GM18499 (cell line): Measurements from ENCODE around the gene NME1.
"Not testable (repeated sequence)": the region's sequence is repeated elsewhere in the genome, so short reads cannot be mapped to it uniquely, and the experiment has no call there.

Experiments used
- ATAC-seq: cut with Tn5 transposase; IDR thresholded peaks from one replicate; pipeline ENCODE4 v1.9.1; 2021; ENCODE audit warnings: moderate number of reproducible peaks; ENCODE audit not compliant: insufficient read depth, unreplicated experiment

NME1 gene

DNA sequence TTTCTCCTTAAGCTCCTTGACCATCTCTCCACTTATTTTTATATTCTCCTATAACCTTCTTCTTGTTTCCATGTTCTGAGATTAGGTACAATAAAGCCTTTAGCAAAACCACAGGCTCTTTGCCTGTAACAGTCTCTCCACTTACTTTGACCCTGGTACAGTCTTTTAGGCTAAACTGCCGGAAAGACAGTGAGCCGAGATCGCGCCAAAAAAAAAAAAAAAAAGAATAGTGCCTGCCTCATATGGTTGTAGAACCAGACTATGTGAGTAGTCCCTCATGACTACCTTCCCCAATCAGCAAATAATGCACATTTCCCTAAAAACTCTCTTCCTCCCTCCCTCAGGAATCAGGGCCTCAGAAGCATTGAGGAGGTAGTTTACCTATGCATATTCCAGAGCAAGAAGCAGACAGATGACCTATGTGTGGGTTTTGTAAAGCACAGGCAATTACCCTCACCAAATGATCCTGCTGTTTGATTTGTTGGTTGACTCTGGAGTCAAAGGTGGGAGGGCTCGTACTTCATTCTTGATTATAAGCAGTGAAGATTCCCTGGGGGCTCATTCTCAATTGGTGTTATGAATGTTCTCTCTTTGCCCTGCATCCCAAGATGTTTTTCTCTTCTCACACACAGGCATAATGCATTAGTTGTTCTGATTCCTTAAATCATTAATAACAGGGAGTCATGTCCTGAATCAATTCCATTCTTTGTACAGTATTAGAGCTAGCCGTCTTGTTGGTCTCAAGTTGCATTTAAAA lies 8.9 kb upstream of the NME1 start:
- no peak for ATAC-seq

DNA sequence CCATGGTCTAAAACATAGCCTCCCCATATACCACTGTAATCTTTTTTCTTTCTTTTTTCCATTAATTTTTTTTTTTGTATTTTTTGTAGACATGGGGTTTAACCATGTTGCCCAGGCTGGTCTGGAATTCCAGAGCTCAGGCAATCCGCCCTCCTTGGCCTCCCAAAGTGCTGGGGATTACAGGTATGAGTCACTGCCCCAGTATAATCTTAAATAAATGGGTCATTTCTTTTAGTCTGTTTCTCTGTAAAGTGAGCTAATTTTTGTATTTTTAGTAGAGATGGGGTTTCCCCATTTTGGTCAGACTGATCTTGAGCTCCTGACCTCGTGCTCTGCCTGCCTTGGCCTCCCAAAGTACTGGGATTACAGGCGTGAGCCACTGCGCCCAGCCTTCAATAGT lies 5.7 kb upstream of the NME1 start:
- ATAC-seq = no peak

DNA sequence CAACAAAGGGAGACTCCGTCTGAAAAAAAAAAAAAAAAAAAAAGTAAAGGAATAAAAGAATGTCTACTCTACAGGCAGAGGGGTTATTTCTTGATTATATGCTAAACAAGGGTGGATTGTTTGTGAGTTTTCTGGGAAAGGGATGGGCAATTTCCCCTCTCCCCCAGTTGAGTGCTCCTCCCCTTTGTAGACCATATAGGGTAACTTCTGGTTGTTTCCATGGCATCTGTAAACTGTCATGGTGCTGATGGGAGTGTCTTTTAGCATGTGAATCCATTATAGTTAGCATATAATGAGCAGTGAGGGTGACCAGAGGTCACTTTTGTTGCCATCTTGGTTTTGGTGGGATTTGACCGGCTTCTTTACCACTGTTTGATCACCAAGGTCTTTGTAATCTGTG lies 4.2 kb upstream of the NME1 start:
- ATAC-seq = no peak

DNA sequence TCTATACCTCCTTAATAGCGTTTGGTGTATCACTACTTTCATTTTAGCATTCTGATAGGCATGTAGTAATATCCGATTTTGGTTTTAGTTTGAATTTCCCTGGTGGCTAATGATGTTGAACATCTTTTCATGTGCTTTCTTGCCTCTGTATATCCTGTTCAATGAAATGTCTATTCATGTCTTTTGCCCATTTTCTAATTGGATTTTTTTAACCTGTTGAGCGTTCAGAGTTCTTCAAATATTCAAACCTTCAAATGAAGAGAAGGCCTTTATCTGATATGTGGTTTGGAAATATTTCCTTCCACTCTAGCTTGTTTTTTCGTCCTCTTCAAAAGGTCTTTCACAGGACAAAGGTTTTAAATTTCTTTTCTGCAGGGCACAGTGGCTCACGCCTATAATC lies 2.4 kb upstream of the NME1 start:
- ATAC-seq = no peak

DNA sequence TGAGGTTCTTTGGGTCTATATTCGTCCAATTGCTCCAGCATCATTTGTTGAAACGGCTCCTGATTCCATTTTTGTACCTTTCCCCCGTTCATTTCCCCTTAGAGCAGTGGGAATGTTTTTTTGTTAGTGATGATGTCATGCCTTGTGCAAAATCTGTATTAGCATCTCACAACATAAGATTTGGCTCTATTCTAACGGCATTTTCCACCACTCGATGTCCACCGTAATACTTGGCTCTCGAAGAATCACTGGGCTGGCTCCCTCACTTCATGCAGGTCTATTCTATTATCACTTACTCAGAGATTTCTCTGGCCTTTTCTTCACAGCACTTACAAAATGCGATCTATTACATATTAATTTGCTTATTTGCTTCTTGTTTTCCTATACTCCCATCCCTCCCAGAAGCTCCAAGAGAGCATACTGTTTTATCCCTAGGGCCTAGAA lies 571 bp upstream of the NME1 start:
- no peak for ATAC-seq

DNA sequence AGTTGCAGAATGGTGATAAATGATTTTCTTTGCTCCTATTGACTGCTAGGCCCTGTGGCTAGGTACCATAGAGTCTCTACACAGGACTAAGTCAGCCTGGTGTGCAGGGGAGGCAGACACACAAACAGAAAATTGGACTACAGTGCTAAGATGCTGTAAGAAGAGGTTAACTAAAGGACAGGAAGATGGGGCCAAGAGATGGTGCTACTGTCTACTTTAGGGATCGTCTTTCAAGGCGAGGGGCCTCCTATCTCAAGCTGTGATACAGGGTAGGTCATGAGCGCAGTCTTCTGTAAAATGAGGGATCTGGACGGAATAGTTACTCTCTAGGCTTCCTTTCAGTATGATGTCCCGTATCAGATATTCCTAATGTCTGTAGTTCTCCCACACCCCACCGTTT lies 817 bp downstream of the NME1 start:
- ATAC-seq = no peak

DNA sequence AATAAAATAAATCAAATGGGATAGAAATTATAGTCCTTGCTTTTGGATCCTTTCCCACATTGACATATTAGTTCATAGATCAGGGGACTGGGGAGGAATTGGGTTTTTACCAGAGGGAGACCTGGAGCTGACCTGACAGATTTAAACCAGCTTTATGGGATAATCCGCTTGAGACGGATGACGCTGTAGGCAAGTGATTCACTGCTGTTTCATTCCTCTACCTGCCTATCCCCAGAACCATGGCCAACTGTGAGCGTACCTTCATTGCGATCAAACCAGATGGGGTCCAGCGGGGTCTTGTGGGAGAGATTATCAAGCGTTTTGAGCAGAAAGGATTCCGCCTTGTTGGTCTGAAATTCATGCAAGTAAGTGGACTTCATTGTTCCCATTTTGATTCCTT lies 2.1 kb downstream of the NME1 start:
- ATAC-seq = no peak

DNA sequence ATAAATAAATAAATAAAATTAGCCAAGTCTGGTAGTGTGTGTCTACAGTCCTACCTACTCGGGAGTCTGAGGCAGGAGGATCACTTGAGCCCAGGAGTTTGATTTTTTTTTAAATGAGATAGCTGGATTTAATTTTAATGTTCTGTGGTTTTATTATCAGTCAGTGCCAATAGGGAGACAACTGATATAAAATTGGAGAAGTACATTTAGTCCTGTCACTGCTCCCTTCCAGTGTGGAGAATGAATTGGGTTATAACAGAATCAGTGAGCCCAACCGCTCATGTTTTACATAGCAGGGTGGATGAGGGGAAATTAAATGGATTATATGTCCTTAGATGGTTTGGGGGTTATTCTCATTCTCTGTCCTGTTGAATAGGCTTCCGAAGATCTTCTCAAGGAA lies 6.2 kb downstream of the NME1 start:
- no peak for ATAC-seq

DNA sequence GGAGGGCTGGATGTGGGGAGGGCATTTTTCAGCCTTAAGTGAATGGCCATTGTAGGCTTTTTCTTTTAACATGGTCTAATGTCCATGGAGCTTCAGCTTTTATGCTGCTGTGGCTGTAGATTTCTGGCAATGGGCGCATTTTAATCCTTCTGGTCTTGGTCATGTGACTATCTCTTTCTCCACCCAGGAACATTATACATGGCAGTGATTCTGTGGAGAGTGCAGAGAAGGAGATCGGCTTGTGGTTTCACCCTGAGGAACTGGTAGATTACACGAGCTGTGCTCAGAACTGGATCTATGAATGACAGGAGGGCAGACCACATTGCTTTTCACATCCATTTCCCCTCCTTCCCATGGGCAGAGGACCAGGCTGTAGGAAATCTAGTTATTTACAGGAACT lies 8.2 kb downstream of the NME1 start:
- ATAC-seq = no peak

DNA sequence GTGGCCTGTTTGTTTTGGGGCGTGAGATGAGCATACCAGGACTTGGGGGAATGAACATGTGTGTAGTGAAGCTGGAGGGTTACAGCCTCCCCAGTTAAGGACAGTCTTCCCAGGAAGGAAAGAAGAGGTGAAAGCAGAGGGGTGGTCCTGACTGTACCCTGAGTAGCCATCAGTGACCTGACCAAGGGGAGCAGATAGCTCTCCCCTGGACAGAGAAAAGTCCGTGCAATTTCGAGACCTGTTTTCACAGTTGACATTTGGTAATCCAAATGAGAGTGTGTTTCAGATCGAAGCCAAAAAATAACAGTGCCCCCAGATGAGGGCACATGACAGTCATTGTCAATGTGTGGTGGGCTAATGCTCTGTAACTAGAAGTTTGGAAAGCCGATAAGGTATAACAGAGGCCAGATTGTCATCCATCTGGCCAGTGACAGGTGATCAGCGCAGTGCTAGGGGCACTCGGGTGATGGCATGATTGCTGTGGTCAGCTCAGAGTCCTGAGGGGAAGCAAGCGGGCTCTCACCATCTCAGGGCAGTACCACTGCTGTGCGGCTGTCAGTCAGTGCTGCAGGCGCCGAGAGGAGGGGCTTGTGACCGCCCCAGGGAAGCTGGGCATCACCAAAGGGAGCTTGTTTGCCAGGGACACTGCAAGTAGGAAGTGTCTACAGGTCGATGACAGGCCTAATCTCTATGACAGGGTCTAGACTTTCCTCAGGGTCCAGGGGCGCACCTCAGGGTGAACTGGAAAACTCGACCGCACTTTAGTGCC lies 11.7 kb downstream of the NME1 start:
- no peak for ATAC-seq

DNA sequence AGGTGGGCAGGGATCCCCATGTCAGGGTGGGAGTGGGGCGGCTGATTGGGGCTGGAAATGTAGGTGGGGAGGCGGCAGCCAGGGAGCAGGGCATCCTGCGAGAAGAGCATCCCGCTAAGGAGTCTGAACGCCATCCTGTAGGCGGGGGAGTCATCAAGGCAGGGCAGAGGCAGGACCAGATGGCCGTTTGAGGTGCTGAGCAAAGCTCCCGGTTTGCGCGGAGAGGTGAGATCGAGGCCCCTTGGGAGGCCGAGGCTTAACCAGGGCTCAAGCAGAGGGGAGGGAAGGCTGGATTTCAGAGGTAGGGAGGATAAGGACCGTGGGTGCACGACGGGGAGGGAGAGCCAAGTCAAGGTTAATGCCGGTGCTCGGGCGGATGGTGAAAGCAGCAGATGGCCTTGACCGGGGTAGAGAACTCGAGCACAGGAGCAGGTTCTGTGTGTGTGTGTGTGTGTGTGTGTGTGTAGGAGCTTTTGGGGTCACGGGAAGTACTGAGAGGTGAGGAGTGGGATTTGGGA lies 12.4 kb downstream of the NME1 start:
- no peak for ATAC-seq

DNA sequence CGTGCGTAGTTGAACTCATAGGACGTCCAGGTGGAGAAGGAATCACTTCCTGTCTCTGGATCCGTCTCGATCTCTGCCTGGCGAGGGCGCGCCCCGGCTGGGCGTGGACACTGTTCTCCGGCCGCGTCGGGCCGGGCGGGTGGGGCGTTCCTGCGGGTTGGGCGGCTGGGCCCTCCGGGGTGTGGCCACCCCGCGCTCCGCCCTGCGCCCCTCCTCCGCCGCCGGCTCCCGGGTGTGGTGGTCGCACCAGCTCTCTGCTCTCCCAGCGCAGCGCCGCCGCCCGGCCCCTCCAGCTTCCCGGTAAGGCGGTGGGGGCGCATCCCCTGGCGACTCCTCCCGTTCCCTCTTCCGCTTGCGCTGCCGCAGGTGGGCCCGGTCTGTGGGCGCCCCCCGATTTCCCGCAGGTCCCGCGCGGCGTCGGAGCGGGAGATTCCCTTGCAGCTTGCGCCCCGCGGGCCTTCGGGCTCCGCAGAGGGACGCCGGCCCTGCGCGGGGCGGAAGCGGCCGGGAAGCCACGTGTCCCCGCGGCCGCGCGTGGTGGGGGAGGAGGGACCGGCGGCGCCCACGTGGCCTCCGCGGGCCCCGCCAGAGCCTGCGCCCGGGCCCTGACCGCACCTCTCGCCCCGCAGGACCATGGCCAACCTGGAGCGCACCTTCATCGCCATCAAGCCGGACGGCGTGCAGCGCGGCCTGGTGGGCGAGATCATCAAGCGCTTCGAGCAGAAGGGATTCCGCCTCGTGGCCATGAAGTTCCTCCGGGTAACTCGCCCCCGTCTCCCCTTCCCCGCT lies 13.0 kb downstream of the NME1 start, which contains the start of gene NME2:
NME2 (plus strand) TSS at position 214 of the 789 bp plus-strand sequence; CDS start at position 634, 420 bp downstream.
- peak; percentile 40 for ATAC-seq

DNA sequence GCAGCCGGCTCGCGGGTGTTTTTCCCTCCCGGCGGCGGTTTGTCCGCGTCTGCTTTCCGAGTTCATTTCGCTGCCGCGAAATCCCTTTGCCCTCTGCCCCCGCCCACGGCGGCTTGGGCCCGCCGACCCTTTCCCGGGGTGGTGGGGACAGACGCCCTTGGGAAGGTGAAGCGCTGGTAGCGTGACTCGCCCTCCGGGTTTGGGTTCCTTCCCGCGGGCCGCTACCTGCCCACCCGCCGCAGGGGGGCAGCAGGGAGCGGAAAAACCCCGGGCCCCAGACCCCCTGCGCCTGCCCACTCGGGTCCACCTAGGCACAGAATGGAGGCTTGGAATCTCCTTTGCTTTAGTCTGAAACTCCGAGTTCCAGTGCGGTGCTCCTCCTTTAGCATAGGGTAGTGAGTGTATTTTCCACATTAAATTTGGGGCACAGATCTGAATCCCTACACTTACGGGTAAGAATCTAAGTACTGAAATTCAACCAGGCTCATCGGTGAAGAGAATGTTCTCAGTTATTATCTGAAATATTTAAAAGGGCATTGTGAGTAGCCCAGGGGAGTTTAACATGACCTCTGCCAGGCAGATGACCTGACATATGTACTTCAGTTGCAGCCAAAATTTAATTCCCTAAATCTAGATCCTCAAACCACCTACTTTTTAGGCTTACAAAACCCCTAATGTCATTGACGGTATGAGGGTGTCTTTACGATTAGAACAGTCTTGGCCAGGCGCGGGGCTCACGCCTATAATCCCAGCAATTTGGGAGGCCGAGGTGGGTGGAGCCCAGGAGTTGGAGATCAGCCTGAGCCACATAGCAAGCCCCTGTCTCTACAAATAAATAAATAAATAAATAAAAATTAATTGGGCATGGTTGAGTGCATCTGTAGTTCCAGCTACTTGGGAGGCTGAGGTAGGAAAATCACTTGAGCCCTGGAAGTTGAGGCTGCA lies 13.9 kb downstream of the NME1 start:
- peak; percentile 39 for ATAC-seq

DNA sequence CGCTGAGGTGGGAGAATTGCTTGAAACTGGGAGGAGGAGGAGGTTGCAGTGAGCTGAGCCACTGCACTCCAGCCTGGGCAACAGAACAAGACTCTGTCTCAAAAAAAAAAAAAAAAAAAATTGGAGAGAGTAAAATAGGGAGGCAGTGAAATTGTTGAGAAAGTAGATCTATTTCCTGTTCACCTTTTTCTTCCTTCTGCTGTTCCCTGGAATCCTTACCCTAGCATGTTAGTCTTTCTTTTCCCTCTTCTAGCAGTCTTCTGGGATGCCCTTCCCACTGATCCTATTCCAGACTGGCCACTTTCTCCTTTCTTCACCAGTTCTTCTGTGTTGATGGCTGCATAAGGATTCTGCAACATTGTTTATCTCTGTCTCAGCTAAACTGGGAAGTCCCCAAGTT lies 16.0 kb downstream of the NME1 start:
- no peak for ATAC-seq

DNA sequence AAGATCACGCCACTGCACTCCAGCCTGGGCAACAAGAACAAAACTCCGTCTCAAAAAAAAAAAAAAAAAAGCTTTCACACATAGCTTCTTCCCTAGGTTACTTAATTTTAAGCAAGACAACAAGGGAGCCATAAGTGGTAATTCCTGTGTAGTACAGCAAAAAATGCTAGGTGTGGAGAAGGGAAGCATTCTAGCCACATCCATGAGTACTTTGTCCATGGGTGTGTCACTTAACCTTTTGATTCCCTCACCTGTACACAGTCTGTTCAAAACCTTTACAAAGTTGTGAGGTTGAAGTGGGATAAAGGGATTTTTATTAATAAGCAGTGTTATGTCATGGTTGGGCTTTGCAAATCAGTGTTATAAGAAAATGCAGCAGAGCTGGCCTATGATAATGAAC lies 17.4 kb downstream of the NME1 start:
- no peak for ATAC-seq

DNA sequence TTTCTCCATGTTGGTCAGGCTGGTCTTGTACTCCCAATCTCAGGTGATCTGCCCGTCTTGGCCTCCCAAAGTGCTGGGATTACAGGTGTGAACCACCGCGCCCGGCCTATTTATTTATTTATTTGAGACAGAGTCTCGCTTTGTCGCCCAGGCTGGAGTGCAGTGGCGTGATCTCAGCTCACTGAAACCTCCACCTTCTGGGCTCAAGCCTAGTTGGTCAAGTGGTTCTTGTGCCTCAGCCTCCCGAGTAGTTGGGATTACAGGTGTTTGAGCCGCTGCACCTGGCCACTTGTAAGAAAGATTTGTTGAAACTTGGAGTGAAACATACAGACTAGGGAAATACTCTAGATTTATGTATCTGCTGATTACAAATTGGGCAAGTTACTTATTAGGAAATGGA lies 18.7 kb downstream of the NME1 start:
- ATAC-seq = not testable (repeated sequence)

DNA sequence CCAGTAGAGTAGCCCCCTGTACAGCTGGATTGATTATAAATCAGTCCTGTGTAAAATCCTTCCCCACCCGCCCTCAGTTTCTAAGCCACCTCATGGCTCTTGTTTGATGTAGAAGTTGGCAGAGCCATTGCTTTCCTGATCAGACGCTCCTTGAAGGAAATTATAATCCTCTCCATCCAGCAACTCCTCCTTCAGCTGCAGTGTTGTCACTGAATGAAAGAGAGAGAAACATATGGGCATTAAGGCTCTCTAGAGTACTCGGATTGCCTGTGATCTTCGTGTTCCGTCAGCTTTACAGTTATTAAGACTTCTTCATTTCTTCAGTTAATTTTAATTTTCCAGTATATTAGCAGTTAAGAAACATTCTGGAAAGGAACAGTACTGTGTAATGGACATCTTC lies 27.1 kb downstream of the NME1 start:
- no peak for ATAC-seq

DNA sequence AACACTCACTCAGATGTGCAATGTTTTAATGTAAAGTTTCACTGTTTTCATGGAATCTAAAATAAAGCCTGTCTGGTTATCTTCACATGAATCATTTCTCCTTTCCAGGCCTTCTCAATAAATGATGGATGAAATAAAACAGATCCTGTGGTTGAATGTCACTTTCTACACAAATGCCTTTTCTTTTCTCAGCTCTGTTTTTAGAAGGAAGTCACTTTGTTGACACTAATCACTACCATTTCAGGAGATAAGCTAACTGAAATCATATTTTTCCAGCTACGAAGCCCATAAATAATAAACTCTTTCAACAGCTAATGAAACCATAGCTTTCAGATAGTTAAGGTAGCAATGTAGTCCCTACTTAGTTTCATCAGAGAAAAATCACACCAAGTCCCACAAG lies 30.8 kb downstream of the NME1 start:
- no peak for ATAC-seq

DNA sequence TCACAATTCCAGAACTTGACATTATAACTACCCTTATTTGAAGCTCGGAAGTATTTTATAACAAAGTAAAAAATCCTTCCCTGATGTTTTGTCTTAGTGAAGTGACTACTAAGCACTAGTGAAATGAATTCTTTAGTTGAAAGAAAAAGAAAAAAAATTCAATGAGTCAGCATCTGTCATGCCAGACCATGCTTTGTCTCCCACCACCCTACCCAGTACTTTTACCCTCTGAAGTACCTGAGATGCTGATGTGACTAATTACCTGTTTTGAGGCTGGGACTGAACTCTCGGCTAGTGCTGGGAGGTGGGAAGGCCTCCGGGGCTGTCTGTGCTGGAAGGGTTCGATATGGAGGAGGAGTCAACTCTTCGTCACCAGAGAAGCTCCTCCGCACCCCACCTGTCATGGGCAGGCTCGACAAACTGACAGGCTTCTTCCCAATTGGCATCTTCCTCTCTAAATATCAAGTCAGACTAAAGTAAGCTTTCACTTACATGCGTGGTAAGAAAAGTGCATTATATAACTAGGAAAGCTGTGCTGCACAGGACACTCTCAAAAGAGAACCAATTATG lies 32.5 kb downstream of the NME1 start:
- no peak for ATAC-seq
